ENCODE results near the gene PANX2. TPM values are rescaled to one million over a fixed set of nuclear protein-coding genes. Genes with fewer than 3 reads are reported as not detected.
"Not testable (repeated sequence)": the region's sequence is repeated elsewhere in the genome, so short reads cannot be mapped to it uniquely, and the experiment has no call there.

The PANX2 gene
- total RNA-seq, 1 donor, result 0.90 TPM

GRCh38 chr22:50199829-50200460, 29.4 kb downstream of the PANX2 start:
- H3K4me3 ChIP-seq (ENCODE audit: low read depth, low read length), result peak overlapping the region; percentile 71
- DNase-seq (ENCODE audit: low read depth), result no peak
- TF ChIP-seq, protein P1, sequence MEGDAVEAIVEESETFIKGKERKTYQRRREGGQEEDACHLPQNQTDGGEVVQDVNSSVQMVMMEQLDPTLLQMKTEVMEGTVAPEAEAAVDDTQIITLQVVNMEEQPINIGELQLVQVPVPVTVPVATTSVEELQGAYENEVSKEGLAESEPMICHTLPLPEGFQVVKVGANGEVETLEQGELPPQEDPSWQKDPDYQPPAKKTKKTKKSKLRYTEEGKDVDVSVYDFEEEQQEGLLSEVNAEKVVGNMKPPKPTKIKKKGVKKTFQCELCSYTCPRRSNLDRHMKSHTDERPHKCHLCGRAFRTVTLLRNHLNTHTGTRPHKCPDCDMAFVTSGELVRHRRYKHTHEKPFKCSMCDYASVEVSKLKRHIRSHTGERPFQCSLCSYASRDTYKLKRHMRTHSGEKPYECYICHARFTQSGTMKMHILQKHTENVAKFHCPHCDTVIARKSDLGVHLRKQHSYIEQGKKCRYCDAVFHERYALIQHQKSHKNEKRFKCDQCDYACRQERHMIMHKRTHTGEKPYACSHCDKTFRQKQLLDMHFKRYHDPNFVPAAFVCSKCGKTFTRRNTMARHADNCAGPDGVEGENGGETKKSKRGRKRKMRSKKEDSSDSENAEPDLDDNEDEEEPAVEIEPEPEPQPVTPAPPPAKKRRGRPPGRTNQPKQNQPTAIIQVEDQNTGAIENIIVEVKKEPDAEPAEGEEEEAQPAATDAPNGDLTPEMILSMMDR (IDR thresholded peaks at IDR 0.05; ENCODE audit: insufficient read depth, low read length), result no peak

DNA sequence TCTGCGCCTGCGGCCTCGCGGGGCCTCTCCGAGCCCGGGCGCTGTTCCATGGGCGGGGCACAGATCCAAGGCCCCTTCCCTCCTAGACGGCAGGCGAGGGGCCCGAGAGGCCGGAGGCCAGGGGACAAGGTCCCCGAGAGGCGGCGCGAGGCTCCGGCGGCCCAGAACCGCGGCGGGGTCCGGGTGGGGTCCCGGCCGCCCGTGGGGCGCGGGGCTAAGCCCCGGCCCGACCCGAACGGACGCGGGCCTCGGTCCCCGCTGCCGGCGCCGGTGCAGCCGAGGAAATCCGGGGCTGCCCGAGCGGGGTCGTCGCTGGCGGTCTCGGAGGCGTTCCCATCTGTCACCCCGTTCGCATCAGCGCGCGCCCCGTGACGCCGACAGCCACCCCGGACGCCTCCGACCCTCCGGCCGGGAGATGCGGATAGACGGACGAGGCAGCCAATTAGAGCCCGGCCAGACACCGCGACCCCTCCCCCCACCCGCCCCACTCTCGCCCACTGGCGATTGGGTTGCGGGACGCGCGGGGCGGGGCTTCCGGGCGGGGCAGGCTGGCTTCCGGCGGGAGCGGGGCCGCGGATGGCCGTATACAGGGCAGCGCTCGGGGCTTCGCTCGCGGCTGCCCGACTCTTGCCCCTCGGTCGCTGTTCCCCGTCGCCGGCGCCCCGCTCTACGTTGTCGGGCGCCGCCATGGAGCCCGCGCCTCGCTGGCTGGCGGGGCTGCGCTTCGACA, 30.1 kb downstream of the PANX2 start, which contains the start of gene SELENOO:
Gene SELENOO (plus strand): TSS at position 551 of the 730 bp plus-strand sequence. CDS start 26 bp downstream, at position 577.
- peak; percentile 75 for DNase-seq (ENCODE audit: low read depth)
- peak within 1 kb of the TSS; percentile 76 for H3K4me3 ChIP-seq (ENCODE audit: low read depth, low read length)
- TF ChIP-seq, protein P1 (IDR thresholded peaks at IDR 0.05; ENCODE audit: insufficient read depth, low read length), result no peak

- TF ChIP-seq, protein P1 (IDR thresholded peaks at IDR 0.05; ENCODE audit: insufficient read depth, low read length), result no peak
- no peak for DNase-seq (ENCODE audit: low read depth)
- peak overlapping the region; percentile 76 for H3K4me3 ChIP-seq (ENCODE audit: low read depth, low read length)
Observed at GRCh38 chr22:50201191-50202129, 30.9 kb downstream of the PANX2 start.

DNA sequence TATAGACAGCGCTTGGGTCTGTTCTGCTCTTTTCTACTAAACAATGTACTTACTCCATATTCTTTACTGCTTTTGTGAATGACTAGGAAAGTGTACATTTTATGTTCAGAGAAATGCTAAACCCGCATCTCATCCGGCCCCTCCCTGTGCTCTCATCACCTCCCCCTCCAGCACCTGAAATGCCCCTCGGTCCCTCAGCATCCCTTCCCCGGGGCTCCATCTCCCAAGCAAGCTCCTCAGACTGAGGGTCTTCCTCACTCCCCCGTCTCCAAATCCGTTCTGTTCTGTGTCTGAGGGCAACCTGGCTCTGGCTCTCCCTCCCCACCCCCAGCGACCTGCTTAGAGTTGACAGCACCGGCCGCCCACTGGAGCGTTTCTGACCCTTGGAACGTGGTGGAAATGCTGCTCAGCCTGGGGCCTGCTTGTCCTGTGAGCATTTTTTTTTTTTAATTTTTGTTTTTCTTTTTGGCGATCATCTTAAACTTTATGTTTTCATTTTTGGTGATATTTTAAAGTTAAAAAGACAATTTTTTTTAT, 31.7 kb downstream of the PANX2 start:
- DNase-seq (ENCODE audit: low read depth), result no peak
- TF ChIP-seq, protein P1 (IDR thresholded peaks at IDR 0.05; ENCODE audit: insufficient read depth, low read length), result no peak
- H3K4me3 ChIP-seq (ENCODE audit: low read depth, low read length), result peak overlapping the region; percentile 76

GRCh38 chr22:50203288-50203687, 32.8 kb downstream of the PANX2 start:
- TF ChIP-seq, protein P1 (IDR thresholded peaks at IDR 0.05; ENCODE audit: insufficient read depth, low read length), result no peak
- H3K4me3 ChIP-seq (ENCODE audit: low read depth, low read length), result no peak overlapping the region
- DNase-seq (ENCODE audit: low read depth), result no peak

DNA sequence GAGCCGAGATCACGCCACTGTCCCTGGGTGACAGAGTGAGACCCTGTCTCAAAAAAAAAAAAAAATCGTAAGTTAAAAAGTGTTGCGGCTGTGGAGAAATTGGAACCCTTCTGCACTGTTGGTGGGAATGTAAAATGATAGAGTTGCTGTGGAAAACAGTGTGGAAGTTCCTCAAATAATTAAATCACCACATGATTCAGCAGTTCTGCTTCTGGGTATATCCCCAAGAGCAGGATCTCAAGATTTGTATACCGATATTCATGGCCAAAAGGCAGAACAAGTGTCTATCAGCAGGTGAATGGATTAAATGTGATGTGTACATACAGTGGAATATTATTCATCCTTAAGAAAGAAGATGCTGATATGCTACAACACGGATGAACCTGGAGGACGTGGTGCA, 34.0 kb downstream of the PANX2 start:
- TF ChIP-seq, protein P1 (IDR thresholded peaks at IDR 0.05; ENCODE audit: insufficient read depth, low read length), result no peak
- H3K4me3 ChIP-seq (ENCODE audit: low read depth, low read length), result no peak overlapping the region
- no peak for DNase-seq (ENCODE audit: low read depth)

- not testable (repeated sequence) for DNase-seq (ENCODE audit: low read depth); H3K4me3 ChIP-seq (ENCODE audit: low read depth, low read length)
Observed at GRCh38 chr22:50204998-50205397, 34.5 kb downstream of the PANX2 start.

Measured in fibroblast of the aortic adventitia (primary cell).